Gastroesophageal sphincter (tissue), 3 donors: Measurements from ENCODE around the gene SLC8A1.

ENCODE experiments used
- EP300 ChIP-seq: sonication (generic); formaldehyde crosslinking; IDR thresholded peaks from one replicate; pipeline ENCODE4 v1.6.1; 2017; ENCODE audit warnings: antibody characterized with exemption, mild to moderate bottlenecking
- POLR2A ChIP-seq, 2 donors: fragments of 450-650 bp; IDR thresholded peaks; one replicate each; pipeline ENCODE4 v1.6.1; 2017; ENCODE audit warnings: antibody characterized with exemption in 2 of 2, mild to moderate bottlenecking in 2 of 2, moderate library complexity in 1 of 2
- POLR2AphosphoS5 ChIP-seq: sonication (generic); formaldehyde crosslinking; IDR thresholded peaks from one replicate; pipeline ENCODE4 v1.6.1; 2017; ENCODE audit warnings: antibody characterized with exemption
- TF ChIP-seq, protein P1 (sequence below), 4 experiments: fragments of 200-600 bp in 2 of 4; fragments of 450-650 bp in 2 of 4; sonication (generic) in 1 of 4; IDR thresholded peaks; one replicate each; pipeline ENCODE4 v1.5.1; 2017 to 2019; ENCODE audit warnings: antibody characterized with exemption in 4 of 4, mild to moderate bottlenecking in 2 of 4, moderate library complexity in 2 of 4

DNA sequence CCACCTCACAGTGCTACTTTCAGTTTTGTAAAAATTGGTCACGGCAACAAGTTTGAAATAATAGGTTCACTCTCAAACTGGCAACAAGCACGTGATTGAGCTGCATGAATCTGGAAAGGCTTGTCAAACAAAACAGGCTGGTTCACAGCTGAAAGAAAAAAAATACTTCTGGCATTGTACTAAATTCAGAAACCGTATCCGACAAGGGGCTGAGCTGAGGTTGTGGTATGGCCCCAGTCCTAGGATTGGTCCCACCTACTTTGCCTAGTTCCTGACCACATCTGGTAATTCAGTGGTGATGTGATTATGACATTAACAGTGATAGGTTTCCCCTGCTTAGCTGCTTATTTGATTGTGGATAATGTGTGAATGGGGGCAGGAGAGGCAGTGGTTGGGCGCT is 346.3 kb downstream of the SLC8A1 start:
- TF ChIP-seq, protein P1, sequence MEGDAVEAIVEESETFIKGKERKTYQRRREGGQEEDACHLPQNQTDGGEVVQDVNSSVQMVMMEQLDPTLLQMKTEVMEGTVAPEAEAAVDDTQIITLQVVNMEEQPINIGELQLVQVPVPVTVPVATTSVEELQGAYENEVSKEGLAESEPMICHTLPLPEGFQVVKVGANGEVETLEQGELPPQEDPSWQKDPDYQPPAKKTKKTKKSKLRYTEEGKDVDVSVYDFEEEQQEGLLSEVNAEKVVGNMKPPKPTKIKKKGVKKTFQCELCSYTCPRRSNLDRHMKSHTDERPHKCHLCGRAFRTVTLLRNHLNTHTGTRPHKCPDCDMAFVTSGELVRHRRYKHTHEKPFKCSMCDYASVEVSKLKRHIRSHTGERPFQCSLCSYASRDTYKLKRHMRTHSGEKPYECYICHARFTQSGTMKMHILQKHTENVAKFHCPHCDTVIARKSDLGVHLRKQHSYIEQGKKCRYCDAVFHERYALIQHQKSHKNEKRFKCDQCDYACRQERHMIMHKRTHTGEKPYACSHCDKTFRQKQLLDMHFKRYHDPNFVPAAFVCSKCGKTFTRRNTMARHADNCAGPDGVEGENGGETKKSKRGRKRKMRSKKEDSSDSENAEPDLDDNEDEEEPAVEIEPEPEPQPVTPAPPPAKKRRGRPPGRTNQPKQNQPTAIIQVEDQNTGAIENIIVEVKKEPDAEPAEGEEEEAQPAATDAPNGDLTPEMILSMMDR (IDR thresholded peaks at IDR 0.05), result no peak
- no peak for TF ChIP-seq POLR2A (IDR thresholded peaks at IDR 0.05)
- no peak for TF ChIP-seq EP300
- TF ChIP-seq POLR2AphosphoS5, result no peak
